RWPE2 (cell line): ENCODE data around the gene SUSD6.

Source experiments
- ATAC-seq: fragments of 200-7000 bp; cut with Tn5 transposase; 3 replicates; pipeline ENCODE4 v1.9.1; 2021; ENCODE audit warnings: low read depth
- DNase-seq: peaks from one replicate; pipeline ENCODE4 v3.0.0-alpha.2; 2020; ENCODE audit warnings: low spot score
- H3K27ac ChIP-seq: fragments of 450-650 bp; 2 replicates; pipeline ENCODE4 v1.5.1; 2017; ENCODE audit warnings: mild to moderate bottlenecking; ENCODE audit not compliant: poor library complexity, severe bottlenecking
- H3K27me3 ChIP-seq: fragments of 250-450 bp; sonication (Bioruptor Pico); 2 replicates; pipeline ENCODE4 v1.5.1; 2021; ENCODE audit warnings: mild to moderate bottlenecking, moderate library complexity; ENCODE audit not compliant: insufficient read depth, poor library complexity, severe bottlenecking
- H3K36me3 ChIP-seq: fragments of 250-450 bp; sonication (Bioruptor Pico); 2 replicates; pipeline ENCODE4 v1.5.1; 2020; ENCODE audit warnings: low read depth, mild to moderate bottlenecking, moderate library complexity
- H3K4me1 ChIP-seq: fragments of 250-450 bp; sonication (Bioruptor Pico); 2 replicates; pipeline ENCODE4 v1.5.1; 2021; ENCODE audit warnings: mild to moderate bottlenecking, moderate library complexity; ENCODE audit not compliant: insufficient read depth, poor library complexity, severe bottlenecking
- H3K4me3 ChIP-seq: fragments of 250-450 bp; sonication (Bioruptor Pico); 2 replicates; pipeline ENCODE4 v1.5.1; 2021; ENCODE audit warnings: mild to moderate bottlenecking, moderate library complexity; ENCODE audit not compliant: severe bottlenecking
- H3K9me3 ChIP-seq: fragments of 250-450 bp; sonication (Bioruptor Pico); 2 replicates; pipeline ENCODE4 v1.5.1; 2021; ENCODE audit warnings: mild to moderate bottlenecking, moderate library complexity; ENCODE audit not compliant: severe bottlenecking
- TF ChIP-seq, protein P1 (sequence below): fragments of 450-650 bp; IDR thresholded peaks from one replicate; pipeline ENCODE4 v1.5.1; 2017; ENCODE audit warnings: mild to moderate bottlenecking, moderate library complexity; ENCODE audit not compliant: poor library complexity, severe bottlenecking

The SUSD6 gene

DNA sequence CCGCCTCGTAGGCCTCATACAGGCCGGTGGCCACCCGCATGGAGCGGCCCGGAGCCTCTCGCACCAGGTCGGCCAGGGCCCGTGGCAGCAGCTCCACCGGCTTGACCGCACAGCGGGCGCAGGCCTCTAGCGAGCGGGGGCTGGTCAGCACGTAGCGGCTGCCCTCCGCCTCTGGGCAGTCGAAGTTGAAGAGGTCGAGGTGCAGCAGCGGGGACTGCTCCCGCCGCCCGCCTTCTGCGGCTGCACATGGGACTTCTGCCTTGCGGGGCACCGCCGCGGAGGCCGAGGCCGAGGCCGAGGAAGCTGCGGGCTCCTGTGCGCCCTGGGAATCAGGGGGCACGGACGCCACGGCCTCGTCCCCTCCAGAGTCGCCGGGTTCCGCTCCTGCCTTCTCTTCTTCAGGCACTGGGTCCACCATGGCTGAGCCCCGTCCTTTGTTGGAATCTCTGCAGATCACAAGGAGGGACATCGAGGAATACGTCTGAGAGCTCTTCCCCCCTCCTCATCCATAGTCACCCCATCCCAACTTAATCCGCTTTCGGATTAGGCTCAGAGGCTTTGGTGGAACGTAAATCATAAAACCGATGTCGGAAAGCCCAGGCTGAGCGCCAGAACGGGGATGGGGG is 38.1 kb upstream of the SUSD6 start:
- Histone ChIP-seq H3K27me3 (peaks cover 82% of the 10 kb centered on the region), H3K36me3 (no peaks in the 10 kb centered on the region), H3K27ac (no peak overlapping the region), H3K4me3 (no peak overlapping the region), H3K4me1 (peaks cover 2% of the 10 kb centered on the region), H3K9me3 (no peaks in the 10 kb centered on the region)
- ATAC-seq (no peak), DNase-seq (no peak)
- TF ChIP-seq, protein P1, sequence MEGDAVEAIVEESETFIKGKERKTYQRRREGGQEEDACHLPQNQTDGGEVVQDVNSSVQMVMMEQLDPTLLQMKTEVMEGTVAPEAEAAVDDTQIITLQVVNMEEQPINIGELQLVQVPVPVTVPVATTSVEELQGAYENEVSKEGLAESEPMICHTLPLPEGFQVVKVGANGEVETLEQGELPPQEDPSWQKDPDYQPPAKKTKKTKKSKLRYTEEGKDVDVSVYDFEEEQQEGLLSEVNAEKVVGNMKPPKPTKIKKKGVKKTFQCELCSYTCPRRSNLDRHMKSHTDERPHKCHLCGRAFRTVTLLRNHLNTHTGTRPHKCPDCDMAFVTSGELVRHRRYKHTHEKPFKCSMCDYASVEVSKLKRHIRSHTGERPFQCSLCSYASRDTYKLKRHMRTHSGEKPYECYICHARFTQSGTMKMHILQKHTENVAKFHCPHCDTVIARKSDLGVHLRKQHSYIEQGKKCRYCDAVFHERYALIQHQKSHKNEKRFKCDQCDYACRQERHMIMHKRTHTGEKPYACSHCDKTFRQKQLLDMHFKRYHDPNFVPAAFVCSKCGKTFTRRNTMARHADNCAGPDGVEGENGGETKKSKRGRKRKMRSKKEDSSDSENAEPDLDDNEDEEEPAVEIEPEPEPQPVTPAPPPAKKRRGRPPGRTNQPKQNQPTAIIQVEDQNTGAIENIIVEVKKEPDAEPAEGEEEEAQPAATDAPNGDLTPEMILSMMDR = no peak

DNA sequence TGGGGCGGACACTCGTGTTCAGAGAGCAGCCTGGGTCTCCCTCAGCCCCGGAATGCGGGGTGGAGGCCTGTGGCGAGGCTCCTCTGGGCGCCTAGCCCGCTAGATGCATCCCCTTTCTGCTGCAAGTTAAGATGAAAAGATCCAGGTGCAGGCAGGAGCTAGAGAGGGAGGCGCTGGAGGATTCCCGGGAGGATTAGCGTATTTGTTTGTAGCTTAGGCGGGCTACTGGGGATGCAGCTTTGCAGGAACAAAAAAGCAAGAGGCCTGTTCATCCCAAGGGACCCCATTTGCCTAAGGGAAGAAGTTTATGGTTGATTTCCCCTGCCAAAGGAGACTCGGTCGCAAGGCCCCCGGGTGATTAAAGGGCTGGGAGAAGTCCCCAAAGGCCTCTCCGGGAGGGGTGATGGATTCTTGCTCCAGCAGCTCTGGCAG is 37.5 kb upstream of the SUSD6 start:
- H3K27me3 ChIP-seq = peaks cover 76% of the 10 kb centered on the region
- H3K4me1 ChIP-seq = peaks cover 2% of the 10 kb centered on the region
- ATAC-seq = no peak
- no peaks in the 10 kb centered on the region for H3K9me3 ChIP-seq
- no peak for DNase-seq
- H3K27ac ChIP-seq = no peak overlapping the region
- H3K4me3 ChIP-seq = no peak overlapping the region
- H3K36me3 ChIP-seq = no peaks in the 10 kb centered on the region
- TF ChIP-seq, protein P1 = no peak

DNA sequence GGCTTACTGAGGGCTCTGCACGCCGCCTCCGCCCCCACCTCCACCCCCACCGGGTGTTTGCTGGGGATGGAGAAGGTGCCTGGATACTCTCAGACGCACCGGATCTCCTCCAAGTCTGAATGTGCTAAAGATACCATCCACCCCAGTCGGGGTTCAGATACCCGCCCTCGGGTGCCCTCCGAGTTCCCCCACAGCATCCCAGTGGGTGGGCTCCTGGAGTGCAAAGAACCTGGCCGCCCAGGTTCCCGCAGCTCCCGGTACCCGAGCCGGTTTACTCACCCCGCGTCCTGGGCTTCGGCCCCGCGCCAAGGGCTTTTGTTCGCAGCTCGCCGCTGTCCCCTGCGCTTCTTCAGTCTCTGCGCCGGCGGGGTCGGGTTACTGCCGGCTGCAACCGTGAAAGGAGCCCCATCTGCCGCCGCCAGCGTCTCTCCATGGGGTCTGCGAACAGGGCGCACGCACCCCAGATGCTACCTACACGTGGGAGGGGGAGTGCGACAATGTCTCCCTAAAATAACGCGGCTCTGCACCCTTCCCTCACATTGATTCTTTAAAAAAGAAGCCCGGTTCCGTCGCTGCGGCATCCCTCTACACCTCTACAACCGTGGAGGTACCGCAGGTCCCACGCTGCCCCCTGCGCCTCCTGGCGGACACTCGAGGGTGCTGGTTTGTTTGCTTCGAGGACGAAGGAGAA is 37.0 kb upstream of the SUSD6 start, which contains the start of gene CCDC177:
TSS of gene CCDC177 (minus strand) at position 609 of the 691 bp plus-strand sequence. CDS start 1,249 bp downstream, outside the sequence.
- no peak within 1 kb of the TSS for H3K27ac ChIP-seq
- H3K27me3 ChIP-seq = peaks cover 71% of the 10 kb centered on the region
- no peaks in the 10 kb centered on the region for H3K36me3 ChIP-seq
- no peaks in the 10 kb centered on the region for H3K9me3 ChIP-seq
- peaks cover 2% of the 10 kb centered on the region for H3K4me1 ChIP-seq
- peak; percentile 70 for ATAC-seq
- peak; percentile 84 for DNase-seq
- TF ChIP-seq, protein P1 = peak; percentile 99
- H3K4me3 ChIP-seq = peak within 1 kb of the TSS; percentile 6

DNA sequence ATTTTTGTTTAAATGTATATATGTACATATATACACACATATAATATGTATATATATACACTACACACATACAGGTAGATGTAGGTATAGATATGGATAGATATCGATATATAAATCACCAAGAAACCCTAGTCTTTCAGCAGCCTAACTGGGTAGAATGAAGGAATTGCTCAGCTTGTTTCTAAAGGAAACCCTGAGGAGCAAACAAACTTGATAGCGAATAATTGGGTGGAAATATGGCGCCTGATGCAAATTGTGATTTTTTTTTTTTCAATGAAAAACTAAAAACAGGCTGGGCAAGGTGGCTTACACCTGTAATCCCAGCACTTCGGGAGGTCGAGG is 36.5 kb upstream of the SUSD6 start:
- Histone ChIP-seq H3K4me1 (peaks cover 2% of the 10 kb centered on the region), H3K4me3 (no peak overlapping the region), H3K9me3 (no peaks in the 10 kb centered on the region), H3K27me3 (peaks cover 66% of the 10 kb centered on the region), H3K36me3 (no peaks in the 10 kb centered on the region), H3K27ac (no peak overlapping the region)
- TF ChIP-seq, protein P1 = peak; percentile 84
- DNase-seq (no peak), ATAC-seq (no peak)

DNA sequence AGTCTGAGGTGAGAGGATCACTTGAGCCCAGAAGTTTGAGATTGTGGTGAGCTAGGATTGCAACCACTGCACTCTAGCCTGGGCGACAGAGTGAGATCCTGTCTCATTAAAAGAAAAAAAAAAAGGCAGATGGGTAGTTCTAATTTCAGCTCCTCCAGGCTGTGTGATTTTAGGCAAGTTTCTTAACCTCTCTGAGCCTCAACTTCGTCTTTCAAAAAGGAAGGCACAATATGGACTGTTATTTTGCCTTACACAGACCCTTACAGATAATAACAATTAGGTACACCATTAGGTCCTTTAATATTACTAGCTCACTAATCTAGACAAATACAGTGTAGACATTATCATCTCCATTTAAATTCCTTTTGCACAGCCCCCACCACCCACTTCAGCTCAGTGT is 31.9 kb upstream of the SUSD6 start:
- Histone ChIP-seq H3K9me3 (no peaks in the 10 kb centered on the region), H3K27me3 (peaks cover 22% of the 10 kb centered on the region), H3K36me3 (no peaks in the 10 kb centered on the region), H3K4me3 (no peak overlapping the region), H3K27ac (no peak overlapping the region), H3K4me1 (peaks cover 2% of the 10 kb centered on the region)
- ATAC-seq = no peak
- DNase-seq = no peak
- TF ChIP-seq, protein P1 = no peak
